Mesenchymal stem cell (in vitro differentiated cells and primary cell): ENCODE measurements around the gene UBXN10.

ENCODE experiments used
- DNase-seq: peaks from one replicate; pipeline ENCODE4 v3.0.0-alpha.2; 2013
- H2AFZ ChIP-seq: one replicate; pipeline ENCODE4 v1.6.1; 2013; ENCODE audit warnings: low read depth, mild to moderate bottlenecking, control low read depth, inconsistent platforms, low read length, moderate library complexity
- H2AK5ac ChIP-seq: 2 replicates; pipeline ENCODE4 v1.6.1; 2013; ENCODE audit warnings: low read length, moderate library complexity, mild to moderate bottlenecking, inconsistent platforms; ENCODE audit not compliant: severe bottlenecking
- H2BK120ac ChIP-seq: one replicate; pipeline ENCODE4 v1.6.1; 2013; ENCODE audit warnings: low read depth, mild to moderate bottlenecking, inconsistent platforms, low read length, moderate library complexity
- H2BK12ac ChIP-seq, 2 experiments: one replicate each; pipeline ENCODE4 v1.6.1; 2013; ENCODE audit warnings: inconsistent platforms in 2 of 2, low read length in 2 of 2, mild to moderate bottlenecking in 2 of 2, moderate library complexity in 2 of 2, control low read depth in 1 of 2
- H2BK15ac ChIP-seq: one replicate; pipeline ENCODE4 v1.6.1; 2013; ENCODE audit warnings: mild to moderate bottlenecking, low read depth, inconsistent platforms; ENCODE audit not compliant: poor library complexity, severe bottlenecking
- H2BK5ac ChIP-seq: 2 replicates; pipeline ENCODE4 v1.6.1; 2013; ENCODE audit warnings: low read depth, mild to moderate bottlenecking, low read length, control low read depth, inconsistent platforms; ENCODE audit not compliant: poor library complexity, severe bottlenecking
- H3K14ac ChIP-seq, 2 experiments: one replicate each; pipeline ENCODE4 v1.6.1; 2013; ENCODE audit warnings: inconsistent platforms in 2 of 2, low read length in 2 of 2, control low read depth in 1 of 2, mild to moderate bottlenecking in 1 of 2, moderate library complexity in 1 of 2
- H3K18ac ChIP-seq, 2 experiments: one replicate each; pipeline ENCODE4 v1.6.1; 2013; ENCODE audit warnings: inconsistent platforms in 2 of 2, low read length in 2 of 2, control low read depth in 1 of 2, low read depth in 1 of 2, mild to moderate bottlenecking in 1 of 2
- H3K23ac ChIP-seq, 2 experiments: one replicate each; pipeline ENCODE4 v1.6.1; 2013; ENCODE audit warnings: inconsistent platforms in 2 of 2, low read length in 2 of 2, mild to moderate bottlenecking in 2 of 2, moderate library complexity in 2 of 2, control low read depth in 1 of 2
- H3K27ac ChIP-seq: 2 replicates; pipeline ENCODE4 v1.5.1; 2013; ENCODE audit warnings: mild to moderate bottlenecking, moderate library complexity, low read length, control low read depth, inconsistent platforms; ENCODE audit not compliant: poor library complexity, severe bottlenecking
- H3K27me3 ChIP-seq, 2 experiments: 2 replicates each; pipeline versions ENCODE4 v1.6.1 to v1.7.0; 2013; ENCODE audit warnings: low read length in 2 of 2, mild to moderate bottlenecking in 2 of 2, moderate library complexity in 2 of 2, control low read depth in 1 of 2, inconsistent platforms in 1 of 2; ENCODE audit not compliant: control insufficient read depth in 1 of 2, insufficient read depth in 1 of 2
- H3K36me3 ChIP-seq, 2 experiments: 2 replicates each; pipeline versions ENCODE4 v1.6.1 to v1.7.0; 2013; ENCODE audit warnings: low read length in 2 of 2, control low read depth in 1 of 2, inconsistent platforms in 1 of 2, low read depth in 1 of 2, mild to moderate bottlenecking in 1 of 2; ENCODE audit not compliant: insufficient read depth in 2 of 2, control insufficient read depth in 1 of 2
- H3K4ac ChIP-seq, 2 experiments: one replicate each; pipeline ENCODE4 v1.6.1; 2013; ENCODE audit warnings: inconsistent platforms in 2 of 2, low read length in 2 of 2, mild to moderate bottlenecking in 2 of 2, moderate library complexity in 2 of 2, control low read depth in 1 of 2, low read depth in 1 of 2
- H3K4me1 ChIP-seq: 2 replicates; pipeline ENCODE4 v1.6.1; 2013; ENCODE audit warnings: low read depth, low read length, control low read depth; ENCODE audit not compliant: control insufficient read depth, insufficient read depth
- H3K4me2 ChIP-seq: 2 replicates; pipeline ENCODE4 v1.6.1; 2013; ENCODE audit warnings: low read length, mild to moderate bottlenecking, inconsistent platforms; ENCODE audit not compliant: poor library complexity, severe bottlenecking
- H3K4me3 ChIP-seq, 2 experiments: 2 replicates each; pipeline versions ENCODE4 v1.5.1 to v1.7.0; 2013; ENCODE audit warnings: low read length in 2 of 2, mild to moderate bottlenecking in 2 of 2, control low read depth in 1 of 2, low read depth in 1 of 2; ENCODE audit not compliant: insufficient read depth in 1 of 2
- H3K79me1 ChIP-seq: replicated peaks from 2 replicates; pipeline ENCODE4 v1.6.1; 2013; ENCODE audit warnings: mild to moderate bottlenecking, control low read depth, low read length, inconsistent platforms; ENCODE audit not compliant: poor library complexity, severe bottlenecking
- H3K9ac ChIP-seq: 2 replicates; pipeline ENCODE4 v1.7.0; 2013; ENCODE audit warnings: mild to moderate bottlenecking, low read length, moderate library complexity
- H3K9me3 ChIP-seq: 2 replicates; pipeline ENCODE4 v1.7.0; 2013; ENCODE audit warnings: mild to moderate bottlenecking, low read length; ENCODE audit not compliant: control insufficient read depth
- H4K8ac ChIP-seq: one replicate; pipeline ENCODE4 v1.6.1; 2013; ENCODE audit warnings: inconsistent platforms, mild to moderate bottlenecking, low read length, moderate library complexity
- H4K91ac ChIP-seq: one replicate; pipeline ENCODE4 v1.6.1; 2013; ENCODE audit warnings: mild to moderate bottlenecking, low read length, inconsistent platforms
- WGBS: methylation state at CpG from one replicate; pipeline ENCODE4 v1.1.7; 2013; ENCODE audit warnings: mixed read lengths; 5-methylcytosine and 5-hydroxymethylcytosine counted together

The UBXN10 gene

DNA sequence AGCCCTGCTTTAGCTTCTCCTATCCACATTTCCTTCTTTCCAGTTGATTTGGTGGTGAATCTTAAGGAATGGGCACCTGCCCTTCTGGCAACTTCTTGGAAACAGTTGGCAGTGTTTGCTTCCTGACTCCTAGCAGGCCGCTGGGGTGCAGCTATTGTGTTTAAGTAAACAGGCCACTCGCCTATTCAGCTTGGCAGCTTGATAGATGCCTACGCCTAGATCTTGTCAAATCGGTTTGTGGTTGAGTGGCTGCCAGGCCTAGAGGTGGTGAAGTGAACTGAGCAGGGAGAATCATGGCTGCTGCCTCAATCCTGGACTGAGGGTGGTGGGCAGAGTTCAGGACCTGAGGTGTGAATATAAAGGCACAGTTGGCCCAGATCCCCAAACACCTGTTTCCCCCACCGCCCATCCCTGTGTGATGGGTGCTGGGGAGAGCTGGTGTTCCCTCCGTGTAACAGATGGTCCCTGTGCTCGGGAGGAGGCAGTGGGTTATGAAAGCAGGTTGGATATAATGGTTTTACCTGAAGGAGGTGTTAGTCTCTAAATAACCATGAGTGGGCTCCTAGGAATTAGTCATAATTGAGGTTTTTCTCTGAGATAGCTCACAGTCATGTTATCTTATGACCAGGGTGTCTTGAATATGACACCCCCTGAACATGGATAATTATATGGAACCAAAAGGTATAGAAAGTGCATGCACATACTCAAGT, 1.4 kb downstream of the UBXN10 start:
- H3K27ac ChIP-seq: no peak overlapping the region
- no peak overlapping the region for H2BK120ac ChIP-seq
- H3K27me3 ChIP-seq: peaks cover 81 to 89% of the 10 kb centered on the region in 2 experiments
- no peak overlapping the region for H2BK12ac ChIP-seq
- no peaks in the 10 kb centered on the region for H3K79me1 ChIP-seq
- H3K4me3 ChIP-seq: no peak overlapping the region
- peak overlapping the region in 1 of 2 experiments; percentile 28 for H3K14ac ChIP-seq
- no peak overlapping the region for H3K18ac ChIP-seq
- H3K23ac ChIP-seq: no peak overlapping the region
- H3K9me3 ChIP-seq: no peaks in the 10 kb centered on the region
- no peak overlapping the region for H4K91ac ChIP-seq
- no peak for DNase-seq
- no peak overlapping the region for H3K4ac ChIP-seq
- no peak overlapping the region for H2AK5ac ChIP-seq
- H2AFZ ChIP-seq: no peak overlapping the region
- no peak overlapping the region for H3K9ac ChIP-seq
- no peak overlapping the region for H2BK5ac ChIP-seq
- H4K8ac ChIP-seq: no peak overlapping the region
- H3K36me3 ChIP-seq: no peaks in the 10 kb centered on the region
- H2BK15ac ChIP-seq: no peak overlapping the region
- no peak overlapping the region for H3K4me2 ChIP-seq
- peaks cover 4% of the 10 kb centered on the region for H3K4me1 ChIP-seq
- WGBS: 84% methylated on average over 7 of the region's 7 CpGs

DNA sequence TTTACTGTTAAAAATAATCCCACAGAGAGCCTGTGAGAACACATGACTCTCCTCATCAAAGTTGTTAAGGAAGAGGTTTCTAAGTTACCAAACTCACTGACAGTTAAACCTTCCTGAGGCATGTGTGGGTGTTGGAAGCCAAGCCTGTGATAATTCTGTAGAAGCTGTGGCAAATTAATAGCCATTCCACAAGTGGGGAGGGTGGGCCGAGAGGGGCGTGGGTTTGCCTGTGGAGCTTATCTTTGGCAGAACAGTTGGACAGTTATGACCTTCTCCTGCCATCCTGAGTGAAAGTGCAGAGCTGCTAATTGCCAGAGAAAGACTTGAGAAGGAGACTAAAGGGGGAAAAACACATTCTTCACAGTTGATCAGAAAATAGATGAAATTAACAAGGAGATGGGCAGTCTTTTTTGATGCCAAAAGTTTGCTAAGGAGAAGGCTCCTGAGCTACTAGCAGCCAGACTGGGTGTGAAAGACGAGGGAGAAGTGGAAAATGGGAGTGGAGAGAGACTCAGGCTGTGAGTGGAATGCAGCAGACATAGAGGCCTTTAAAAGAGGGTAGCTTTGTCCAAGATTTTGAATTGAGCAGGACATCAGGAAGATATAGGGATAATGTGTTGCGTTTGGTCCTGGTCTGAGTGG, 2.0 kb downstream of the UBXN10 start:
- H2BK5ac ChIP-seq: no peak overlapping the region
- peaks cover 4% of the 10 kb centered on the region for H3K4me1 ChIP-seq

DNA sequence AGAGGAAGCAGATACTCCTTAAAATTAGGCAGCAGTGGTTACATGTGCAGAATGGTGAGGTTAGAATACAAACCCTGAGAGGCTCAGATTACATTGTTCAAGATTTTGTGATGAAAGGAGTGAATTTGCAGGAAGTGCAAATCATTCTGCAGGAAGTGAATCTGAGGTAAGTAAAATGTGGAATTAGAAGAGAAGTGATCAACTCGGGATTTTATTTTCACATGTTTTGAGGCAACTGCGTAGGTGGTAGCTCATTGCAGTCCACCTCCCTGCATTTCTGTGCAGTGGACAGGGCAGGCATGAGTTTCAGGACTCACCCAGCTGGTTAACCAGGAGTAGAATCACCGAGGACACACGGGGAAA, 2.5 kb downstream of the UBXN10 start:
- H3K36me3 ChIP-seq: no peaks in the 10 kb centered on the region
- H3K23ac ChIP-seq: no peak overlapping the region
- no peak overlapping the region for H2BK12ac ChIP-seq
- DNase-seq: no peak
- no peak overlapping the region for H2BK5ac ChIP-seq
- H3K9me3 ChIP-seq: no peaks in the 10 kb centered on the region
- no peak overlapping the region for H4K91ac ChIP-seq
- peaks cover 81 to 87% of the 10 kb centered on the region in 2 experiments for H3K27me3 ChIP-seq
- H3K4me2 ChIP-seq: no peak overlapping the region
- WGBS: 81% methylated on average over 4 of the region's 4 CpGs
- H2BK120ac ChIP-seq: no peak overlapping the region
- no peak overlapping the region for H3K9ac ChIP-seq
- H3K27ac ChIP-seq: no peak overlapping the region
- H2BK15ac ChIP-seq: no peak overlapping the region
- no peak overlapping the region for H3K4ac ChIP-seq
- H3K4me3 ChIP-seq: no peak overlapping the region
- H3K18ac ChIP-seq: no peak overlapping the region
- no peak overlapping the region for H2AK5ac ChIP-seq
- peaks cover 4% of the 10 kb centered on the region for H3K4me1 ChIP-seq
- H2AFZ ChIP-seq: no peak overlapping the region
- H4K8ac ChIP-seq: no peak overlapping the region
- H3K14ac ChIP-seq: no peak overlapping the region
- H3K79me1 ChIP-seq: no peaks in the 10 kb centered on the region

More for the DNA sequence above, 2.0 kb downstream of the UBXN10 start:
- no peak overlapping the region for H2BK120ac ChIP-seq
- no peak overlapping the region for H3K18ac ChIP-seq
- H3K9me3 ChIP-seq: no peaks in the 10 kb centered on the region
- no peaks in the 10 kb centered on the region for H3K79me1 ChIP-seq
- H3K36me3 ChIP-seq: no peaks in the 10 kb centered on the region
- no peak overlapping the region for H2BK12ac ChIP-seq
- H3K4ac ChIP-seq: no peak overlapping the region
- no peak overlapping the region for H2AFZ ChIP-seq
- DNase-seq: no peak
- no peak overlapping the region for H3K9ac ChIP-seq
- no peak overlapping the region for H2AK5ac ChIP-seq
- no peak overlapping the region for H3K4me3 ChIP-seq
- 53% methylated on average over 4 of the region's 4 CpGs for WGBS
- peaks cover 86% of the 10 kb centered on the region in 2 experiments for H3K27me3 ChIP-seq
- no peak overlapping the region for H2BK15ac ChIP-seq
- H4K91ac ChIP-seq: no peak overlapping the region
- H3K4me2 ChIP-seq: no peak overlapping the region
- no peak overlapping the region for H3K14ac ChIP-seq
- H3K23ac ChIP-seq: no peak overlapping the region
- no peak overlapping the region for H4K8ac ChIP-seq
- H3K27ac ChIP-seq: no peak overlapping the region

DNA sequence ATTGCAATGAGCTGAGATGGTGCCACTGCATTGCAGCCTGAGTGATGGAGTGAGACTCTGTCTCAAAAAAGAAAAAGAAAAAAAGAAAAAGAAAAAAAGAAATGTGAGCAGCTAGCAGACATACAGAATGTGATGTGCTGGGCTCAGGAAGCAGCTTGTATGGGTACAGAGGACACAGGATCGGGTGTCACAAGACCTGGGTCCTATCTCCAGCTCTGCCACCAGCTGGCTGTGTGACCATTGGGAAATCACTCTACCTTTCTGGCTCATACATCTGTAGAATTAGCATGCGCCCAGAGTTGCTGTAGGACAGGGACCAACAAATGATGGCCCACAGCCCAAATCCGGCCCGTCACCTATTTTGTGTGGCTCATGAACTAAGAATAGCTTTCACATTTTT, 3.8 kb downstream of the UBXN10 start:
- Histone ChIP-seq H3K9ac (no peak overlapping the region), H3K4me3 (no peak overlapping the region), H2BK15ac (no peak overlapping the region), H2BK12ac (no peak overlapping the region), H3K27me3 (peaks cover 69 to 84% of the 10 kb centered on the region in 2 experiments), H3K23ac (no peak overlapping the region), H3K9me3 (no peaks in the 10 kb centered on the region), H3K36me3 (no peaks in the 10 kb centered on the region), H3K79me1 (no peaks in the 10 kb centered on the region), H4K8ac (no peak overlapping the region), H3K14ac (no peak overlapping the region), H2AFZ (no peak overlapping the region), H3K4me2 (no peak overlapping the region), H2BK120ac (no peak overlapping the region), H2AK5ac (no peak overlapping the region), H3K18ac (no peak overlapping the region), H3K27ac (no peak overlapping the region), H3K4me1 (peaks cover 4% of the 10 kb centered on the region), H4K91ac (no peak overlapping the region), H2BK5ac (no peak overlapping the region), H3K4ac (no peak overlapping the region)
- 96% methylated on average over 2 of the region's 4 CpGs for WGBS
- no peak for DNase-seq
